NCI-H774 (cell line): ENCODE data around the gene PHLDA1.
"Not testable (repeated sequence)": the region's sequence is repeated elsewhere in the genome, so short reads cannot be mapped to it uniquely, and the experiment has no call there.

ENCODE experiments used
- DNase-seq: peaks from one replicate; lab custom pipeline; 2025; lab: John Stamatoyannopoulos, UW

PHLDA1 gene

GRCh38 chr12:75984577-75985182 is 46.9 kb downstream of the PHLDA1 start:
- DNase-seq: no peak

DNA sequence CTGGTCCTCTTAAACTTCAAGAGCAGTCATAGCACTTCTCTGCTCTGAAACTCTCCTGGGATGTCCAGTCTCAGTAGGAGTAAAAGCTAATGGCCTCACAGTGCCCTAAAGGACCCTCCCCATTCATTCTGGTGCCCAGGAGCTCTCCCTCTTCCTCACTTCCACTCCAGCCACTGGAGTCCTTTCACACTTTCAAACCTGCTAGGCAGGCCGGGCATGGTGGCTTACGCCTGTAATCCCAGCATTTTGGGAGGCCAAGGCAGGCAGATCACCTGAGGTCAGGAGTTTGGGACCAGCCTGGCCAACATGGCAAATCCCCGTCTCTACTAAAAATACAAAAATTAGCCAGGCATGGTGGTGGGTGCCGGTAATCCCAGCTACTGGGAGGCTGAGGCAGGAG is 47.7 kb downstream of the PHLDA1 start:
- DNase-seq: not testable (repeated sequence)

GRCh38 chr12:75982979-75983660 is 48.5 kb downstream of the PHLDA1 start:
- no peak for DNase-seq

GRCh38 chr12:75982169-75982564 is 49.4 kb downstream of the PHLDA1 start:
- DNase-seq: no peak

DNA sequence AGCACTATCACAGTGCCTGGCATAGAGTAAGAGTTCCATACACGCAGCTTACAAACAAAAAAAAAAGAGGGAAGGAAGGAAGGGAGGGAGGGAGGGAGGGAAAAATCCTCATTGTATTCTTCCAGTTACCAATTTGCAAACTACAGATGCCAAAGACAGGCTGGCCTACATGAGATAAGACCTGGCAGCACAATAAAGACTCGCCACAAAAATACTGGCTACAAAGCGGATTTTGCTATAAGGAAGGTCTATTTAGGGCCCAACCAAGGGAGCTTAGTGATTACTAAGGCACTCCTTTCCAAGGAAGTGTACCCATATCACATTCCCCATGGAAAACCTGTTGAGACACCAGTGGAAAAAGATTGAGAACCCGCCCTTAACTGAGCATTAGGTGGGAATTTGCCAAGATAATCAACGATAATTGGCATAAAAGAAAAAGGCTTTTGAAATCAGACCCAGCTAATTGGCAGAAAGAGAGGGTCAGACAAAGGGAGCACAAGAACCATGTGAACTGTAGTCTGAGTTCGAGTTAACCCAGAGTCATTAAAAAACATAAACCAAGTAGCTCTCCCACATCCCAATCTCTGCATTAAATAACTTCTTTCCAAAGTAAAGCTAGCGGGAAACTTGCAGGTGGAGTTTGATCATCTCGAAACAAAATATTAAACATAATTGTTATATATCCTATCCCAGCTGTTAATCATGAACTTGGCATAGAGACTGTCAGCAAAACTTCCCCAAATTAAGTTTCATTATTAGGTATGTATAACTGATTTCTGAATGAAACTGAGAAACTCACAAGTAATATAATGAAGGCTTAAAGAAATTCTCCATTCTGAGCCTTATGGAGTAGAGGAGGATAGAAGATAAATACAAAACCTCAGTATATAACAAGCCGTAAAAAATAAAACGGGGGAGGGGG is 50.1 kb downstream of the PHLDA1 start:
- DNase-seq: no peak

- no peak for DNase-seq
These were observed 52.4 kb downstream of the PHLDA1 start for GRCh38 chr12:75979181-75979580.

- DNase-seq: no peak
These were observed 52.9 kb downstream of the PHLDA1 start for GRCh38 chr12:75978677-75979076.

DNA sequence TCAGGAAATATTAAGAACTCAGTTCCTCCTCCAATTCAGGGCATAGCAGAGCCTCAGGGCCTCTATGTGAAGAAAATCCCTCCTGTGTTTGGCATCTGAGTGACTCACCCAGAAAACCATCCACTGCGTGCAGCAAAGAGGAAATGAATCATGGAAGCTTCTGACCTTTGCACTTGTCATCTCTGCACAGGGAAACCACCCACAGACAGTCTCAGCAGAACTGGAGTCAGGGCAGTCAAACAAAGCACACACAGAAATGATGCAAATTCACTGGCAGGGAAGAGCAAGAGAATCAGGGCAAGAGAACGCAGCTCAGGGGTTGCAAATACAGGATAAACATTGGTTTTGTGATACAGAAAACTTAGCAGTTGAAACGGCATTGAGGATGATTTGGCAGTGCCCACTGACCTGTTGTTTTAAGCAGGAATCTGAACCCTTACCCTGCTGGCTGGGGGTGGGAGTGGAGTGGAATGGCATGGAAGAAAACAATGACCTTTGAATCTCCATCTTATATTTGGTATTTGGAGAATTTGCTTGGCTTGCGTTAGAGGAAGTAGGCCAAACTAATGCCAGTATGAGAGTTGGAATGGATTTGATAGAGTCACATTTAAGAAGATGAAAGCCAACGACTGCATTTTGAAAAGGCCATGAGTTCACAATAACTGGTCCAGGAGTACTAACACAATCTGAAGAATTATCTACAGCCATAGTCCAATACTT is 53.5 kb downstream of the PHLDA1 start:
- DNase-seq: no peak

DNA sequence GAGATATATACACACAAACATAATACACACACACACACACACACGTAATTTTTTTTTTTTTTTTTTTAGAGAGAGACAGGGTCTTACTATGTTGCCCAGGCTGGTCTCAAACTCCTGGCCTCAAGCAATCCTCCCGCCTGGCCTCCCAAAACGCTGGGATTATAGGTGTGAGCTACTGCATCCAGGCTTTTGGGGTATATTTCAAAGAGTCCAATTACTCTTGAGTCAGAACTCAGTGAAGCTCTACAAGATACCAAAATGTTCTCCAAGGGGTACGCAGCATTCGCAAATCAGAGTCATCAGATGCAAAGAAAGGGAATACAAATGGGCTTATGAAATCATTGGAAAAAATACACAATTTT is 54.0 kb downstream of the PHLDA1 start:
- DNase-seq: no peak

DNA sequence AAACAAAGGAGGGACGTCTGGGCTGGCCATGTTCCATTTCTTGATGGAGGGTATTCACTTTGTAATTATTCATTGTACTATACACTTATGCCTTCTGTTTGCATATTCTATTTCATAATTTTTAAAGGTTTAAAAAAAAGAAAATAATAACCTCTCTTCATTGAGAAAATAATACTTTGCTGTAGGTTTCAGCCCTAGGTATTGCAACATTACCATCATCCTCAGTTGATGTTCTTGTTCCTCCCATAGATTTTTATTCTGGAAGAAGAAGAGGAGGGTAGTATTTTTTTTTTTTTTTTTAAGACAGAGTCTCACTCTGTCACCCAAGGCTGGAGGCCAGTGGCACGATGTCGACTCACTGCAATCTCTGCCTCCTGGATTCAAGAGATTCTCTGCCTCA is 54.7 kb downstream of the PHLDA1 start:
- no peak for DNase-seq

GRCh38 chr12:75976113-75976512 is 55.5 kb downstream of the PHLDA1 start:
- DNase-seq: no peak

DNA sequence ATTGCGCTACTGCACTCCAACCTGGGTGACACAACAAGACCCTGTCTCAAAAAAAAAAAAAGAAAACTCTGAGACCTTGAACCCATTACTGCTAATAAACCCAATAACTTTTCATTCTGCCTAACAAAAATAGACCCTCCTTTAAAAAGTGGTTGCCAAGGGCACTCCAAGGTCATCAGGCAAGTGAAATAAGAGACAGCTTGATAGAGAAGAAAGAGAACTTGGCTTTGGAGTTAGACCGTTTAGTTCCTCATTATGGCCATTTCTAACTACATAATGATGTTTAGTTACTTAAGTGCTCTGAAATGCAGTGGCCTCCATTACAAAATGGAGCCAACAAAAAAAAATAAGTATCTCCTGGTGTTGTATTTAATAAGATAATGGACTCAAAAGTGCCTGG is 55.9 kb downstream of the PHLDA1 start:
- DNase-seq: no peak
